ENCODE measurements around the gene PRDM16. TPM values are rescaled to one million over a fixed set of nuclear protein-coding genes. Genes with fewer than 3 reads are reported as not detected.

Gene PRDM16
- polyA plus RNA-seq, 1 donor (not counting 4 experiments of a cell fraction or from before 2014, with no cell fraction given): 0.05 TPM

- Histone ChIP-seq H3K27me3 (ENCODE audit: control insufficient read depth, extremely low read depth, insufficient read depth, low read length) (peaks cover 3% of the 10 kb centered on the region), H3K4me2 (ENCODE audit: control insufficient read depth, extremely low read depth, insufficient read depth, low read depth, low read length) (no peak overlapping the region), H4K20me1 (ENCODE audit: control insufficient read depth, extremely low read depth, insufficient read depth, low read length) (no peaks in the 10 kb centered on the region), H3K27ac (ENCODE audit: control insufficient read depth, insufficient read depth, low read length) (no peak overlapping the region), H3K9ac (ENCODE audit: control insufficient read depth, extremely low read depth, insufficient read depth, low read length) (no peak overlapping the region), H3K9me1 (ENCODE audit: control insufficient read depth, extremely low read depth, insufficient read depth, low read length) (no peaks in the 10 kb centered on the region), H3K9me3 (ENCODE audit: control insufficient read depth, low read depth, low read length) (no peaks in the 10 kb centered on the region), H3K79me2 (ENCODE audit: control insufficient read depth, insufficient read depth, low read length) (no peaks in the 10 kb centered on the region), H3K36me3 (ENCODE audit: control insufficient read depth in 2 of 2, extremely low read depth in 1 of 2, insufficient read depth in 2 of 2, low read length in 2 of 2) (no peaks in the 10 kb centered on the region), H3K4me1 (ENCODE audit: control insufficient read depth, extremely low read depth, insufficient read depth, low read length) (no peaks in the 10 kb centered on the region), H2AFZ (ENCODE audit: control insufficient read depth, low read length) (no peak overlapping the region), H3K4me3 (ENCODE audit: control insufficient read depth in 2 of 3, extremely low read depth in 1 of 3, insufficient read depth in 2 of 3, low read depth in 1 of 3, low read length in 3 of 3) (no peak overlapping the region)
- dilution Hi-C loops (cut with MboI; ENCODE audit: extremely low pct_ligation_motif_present, low sequenced_read_pairs): no loop called here
- DNase-seq (ENCODE audit: low read depth, low spot score) (no peak), FAIRE-seq (no peak)
- TF ChIP-seq EZH2 (IDR thresholded peaks at IDR 0.05; ENCODE audit: low read length) (no peak), CTCF (optimal IDR thresholded peaks at IDR 0.05 in 1 of 3, IDR thresholded peaks at IDR 0.05 in 1 of 3, conservative IDR thresholded peaks at IDR 0.05 in 1 of 3; ENCODE audit: extremely low read depth in 1 of 3, insufficient read depth in 2 of 3, low read length in 3 of 3) (no peak)
Observed at GRCh38 chr1:3222042-3222692, 153.2 kb downstream of the PRDM16 start.

- H3K79me2 ChIP-seq (ENCODE audit: control insufficient read depth, insufficient read depth, low read length): no peaks in the 10 kb centered on the region
- no peak for TF ChIP-seq CTCF (optimal IDR thresholded peaks at IDR 0.05 in 1 of 3, IDR thresholded peaks at IDR 0.05 in 1 of 3, conservative IDR thresholded peaks at IDR 0.05 in 1 of 3; ENCODE audit: extremely low read depth in 1 of 3, insufficient read depth in 2 of 3, low read length in 3 of 3)
- no peak for TF ChIP-seq EZH2 (IDR thresholded peaks at IDR 0.05; ENCODE audit: low read length)
- H3K4me3 ChIP-seq (ENCODE audit: control insufficient read depth in 2 of 3, extremely low read depth in 1 of 3, insufficient read depth in 2 of 3, low read depth in 1 of 3, low read length in 3 of 3): no peak overlapping the region
- no peaks in the 10 kb centered on the region for H4K20me1 ChIP-seq (ENCODE audit: control insufficient read depth, extremely low read depth, insufficient read depth, low read length)
- no peaks in the 10 kb centered on the region for H3K9me3 ChIP-seq (ENCODE audit: control insufficient read depth, low read depth, low read length)
- H3K4me1 ChIP-seq (ENCODE audit: control insufficient read depth, extremely low read depth, insufficient read depth, low read length): no peaks in the 10 kb centered on the region
- H3K27me3 ChIP-seq (ENCODE audit: control insufficient read depth, extremely low read depth, insufficient read depth, low read length): no peaks in the 10 kb centered on the region
- no peak overlapping the region for H3K27ac ChIP-seq (ENCODE audit: control insufficient read depth, insufficient read depth, low read length)
- no peaks in the 10 kb centered on the region for H3K9me1 ChIP-seq (ENCODE audit: control insufficient read depth, extremely low read depth, insufficient read depth, low read length)
- dilution Hi-C loops (cut with MboI; ENCODE audit: extremely low pct_ligation_motif_present, low sequenced_read_pairs): no loop called here
- no peak overlapping the region for H3K9ac ChIP-seq (ENCODE audit: control insufficient read depth, extremely low read depth, insufficient read depth, low read length)
- no peak for FAIRE-seq
- H3K4me2 ChIP-seq (ENCODE audit: control insufficient read depth, extremely low read depth, insufficient read depth, low read depth, low read length): no peak overlapping the region
- no peaks in the 10 kb centered on the region for H3K36me3 ChIP-seq (ENCODE audit: control insufficient read depth in 2 of 2, extremely low read depth in 1 of 2, insufficient read depth in 2 of 2, low read length in 2 of 2)
- no peak for DNase-seq (ENCODE audit: low read depth, low spot score)
- H2AFZ ChIP-seq (ENCODE audit: control insufficient read depth, low read length): no peak overlapping the region
Observed at GRCh38 chr1:3225661-3226060, 156.7 kb downstream of the PRDM16 start.
